Uterus (tissue), 4 donors: ENCODE measurements around the gene RNU1-2. TPM values are rescaled to one million over a fixed set of nuclear protein-coding genes. Genes with fewer than 3 reads are reported as not detected.
"Not testable (repeated sequence)": the region's sequence is repeated elsewhere in the genome, so short reads cannot be mapped to it uniquely, and the experiment has no call there.

Experiments
- DNase-seq, 2 donors: peaks; one replicate each; pipeline ENCODE4 v3.0.0-alpha.2; 2019 to 2020
- H3K27ac ChIP-seq, 2 donors: fragments of 200-600 bp; sonication (generic); 1 replicate in 1 of 2; 2 replicates in 1 of 2; pipeline ENCODE4 v1.5.1; 2016 to 2018
- H3K27me3 ChIP-seq, 2 donors: fragments of 200-600 bp; sonication (generic); one replicate each; pipeline ENCODE4 v1.5.1; 2018 to 2019; ENCODE audit warnings: control low read depth in 1 of 2
- H3K36me3 ChIP-seq, 2 donors: fragments of 200-600 bp; sonication (generic); one replicate each; pipeline ENCODE4 v1.5.1; 2019; ENCODE audit warnings: control low read depth in 1 of 2
- H3K4me1 ChIP-seq, 2 donors: fragments of 200-600 bp; sonication (generic); one replicate each; pipeline ENCODE4 v1.5.1; 2018 to 2019; ENCODE audit warnings: control low read depth in 1 of 2
- H3K4me3 ChIP-seq, 2 donors: fragments of 200-600 bp; sonication (generic); 1 replicate in 1 of 2; 2 replicates in 1 of 2; pipeline ENCODE4 v1.5.1; 2018 to 2019; ENCODE audit warnings: mild to moderate bottlenecking in 1 of 2
- H3K9me3 ChIP-seq, 2 donors: fragments of 200-600 bp; sonication (generic); one replicate each; pipeline ENCODE4 v1.5.1; 2019; ENCODE audit warnings: control low read depth in 1 of 2
- POLR2A ChIP-seq, 2 donors: fragments of 450-650 bp; IDR thresholded peaks; one replicate each; pipeline ENCODE4 v1.6.1; 2016; ENCODE audit warnings: antibody characterized with exemption in 2 of 2, mild to moderate bottlenecking in 1 of 2, moderate library complexity in 1 of 2
- intact Hi-C: fragments of 100-400 bp; cut with DNase I; formaldehyde crosslinking; loops from one replicate; pipeline ENCODE4 v1.15.1; 2023; ENCODE audit warnings: low total_unique reads
- total RNA-seq, 4 donors: library from RNA; depleted of rRNA in 3 of 4; stranded (reverse); fragments of >200 nt in 3 of 4; gene quantifications; one replicate each; pipeline versions ENCODE4 v1.1.0 to v1.2.4, GENCODE V29; 2014 to 2023
- TF ChIP-seq, protein P1 (sequence below), 4 experiments: fragments of 200-600 bp in 2 of 4; fragments of 450-650 bp in 2 of 4; sonication (generic) in 2 of 4; IDR thresholded peaks; one replicate each; pipeline ENCODE4 v1.5.1; 2016 to 2019; ENCODE audit warnings: antibody characterized with exemption in 4 of 4, mild to moderate bottlenecking in 2 of 4, moderate library complexity in 1 of 4
- donor health status: DM: yes; HTN: yes; CAD: no.

RNU1-2 gene
- total RNA-seq, 4 donors from 2014 or later: under 0.01 to 2,125 (median under 0.01) TPM

DNA sequence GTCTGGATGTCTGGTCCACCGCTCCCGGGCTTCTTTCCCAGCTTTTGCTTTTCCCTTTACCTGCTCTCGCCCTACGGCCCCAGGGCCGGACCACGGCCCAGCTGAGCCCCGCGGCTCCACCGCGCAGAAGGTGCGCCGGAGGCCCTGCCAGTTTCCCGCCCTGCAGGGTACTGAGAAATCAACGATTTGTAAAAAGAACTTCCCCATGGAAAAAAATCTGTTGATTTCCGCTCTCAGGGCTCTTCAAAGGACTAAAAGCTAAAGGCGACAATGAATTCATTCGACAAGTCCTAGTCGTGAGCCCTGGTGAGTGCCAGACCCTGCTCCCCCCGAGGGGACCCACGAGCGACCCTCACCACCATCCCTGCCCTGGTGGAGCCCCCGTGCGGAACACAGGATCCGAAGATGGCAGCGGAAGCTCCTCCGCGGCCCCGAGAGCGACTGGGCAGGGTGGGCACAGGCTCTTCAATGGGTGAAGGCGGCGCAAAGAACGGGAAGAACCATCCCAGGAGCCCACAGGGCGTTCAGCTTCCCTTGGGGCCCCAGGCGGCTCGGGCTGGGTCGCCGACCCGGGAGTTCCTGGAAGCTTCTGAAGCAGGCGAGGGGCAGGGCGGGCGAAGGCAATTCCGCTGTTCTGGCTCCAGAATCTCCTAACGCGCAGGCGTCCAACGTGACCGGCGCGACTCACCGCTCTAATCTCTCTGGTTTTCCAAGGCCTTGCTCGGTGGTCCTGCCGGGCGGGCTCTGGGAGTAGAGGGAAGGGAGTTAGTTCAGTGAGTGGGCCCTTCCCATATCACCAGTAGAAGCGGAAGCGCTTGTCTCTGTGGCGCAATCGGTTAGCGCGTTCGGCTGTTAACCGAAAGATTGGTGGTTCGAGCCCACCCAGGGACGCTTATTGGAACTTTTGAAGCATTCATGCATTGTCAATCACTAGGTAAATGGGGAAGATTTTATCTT, 6.6 kb upstream of the RNU1-2 start:
- intact Hi-C loops: no loop called here
- no peaks in the 10 kb centered on the region for H3K27me3 ChIP-seq
- H3K9me3 ChIP-seq: no peaks in the 10 kb centered on the region
- H3K36me3 ChIP-seq: no peaks in the 10 kb centered on the region
- no peaks in the 10 kb centered on the region for H3K4me1 ChIP-seq
- peak; percentile 71 to 77 for DNase-seq
- peak in 1 of 2 donors; percentile 39 for TF ChIP-seq POLR2A (IDR thresholded peaks at IDR 0.05)
- TF ChIP-seq, protein P1, sequence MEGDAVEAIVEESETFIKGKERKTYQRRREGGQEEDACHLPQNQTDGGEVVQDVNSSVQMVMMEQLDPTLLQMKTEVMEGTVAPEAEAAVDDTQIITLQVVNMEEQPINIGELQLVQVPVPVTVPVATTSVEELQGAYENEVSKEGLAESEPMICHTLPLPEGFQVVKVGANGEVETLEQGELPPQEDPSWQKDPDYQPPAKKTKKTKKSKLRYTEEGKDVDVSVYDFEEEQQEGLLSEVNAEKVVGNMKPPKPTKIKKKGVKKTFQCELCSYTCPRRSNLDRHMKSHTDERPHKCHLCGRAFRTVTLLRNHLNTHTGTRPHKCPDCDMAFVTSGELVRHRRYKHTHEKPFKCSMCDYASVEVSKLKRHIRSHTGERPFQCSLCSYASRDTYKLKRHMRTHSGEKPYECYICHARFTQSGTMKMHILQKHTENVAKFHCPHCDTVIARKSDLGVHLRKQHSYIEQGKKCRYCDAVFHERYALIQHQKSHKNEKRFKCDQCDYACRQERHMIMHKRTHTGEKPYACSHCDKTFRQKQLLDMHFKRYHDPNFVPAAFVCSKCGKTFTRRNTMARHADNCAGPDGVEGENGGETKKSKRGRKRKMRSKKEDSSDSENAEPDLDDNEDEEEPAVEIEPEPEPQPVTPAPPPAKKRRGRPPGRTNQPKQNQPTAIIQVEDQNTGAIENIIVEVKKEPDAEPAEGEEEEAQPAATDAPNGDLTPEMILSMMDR (IDR thresholded peaks at IDR 0.05): peak in 3 of 4 experiments; percentile 19 to 47 (median 31)
- peak overlapping the region; percentile 46 to 57 for H3K4me3 ChIP-seq
- H3K27ac ChIP-seq: peak overlapping the region; percentile 90 to 93

DNA sequence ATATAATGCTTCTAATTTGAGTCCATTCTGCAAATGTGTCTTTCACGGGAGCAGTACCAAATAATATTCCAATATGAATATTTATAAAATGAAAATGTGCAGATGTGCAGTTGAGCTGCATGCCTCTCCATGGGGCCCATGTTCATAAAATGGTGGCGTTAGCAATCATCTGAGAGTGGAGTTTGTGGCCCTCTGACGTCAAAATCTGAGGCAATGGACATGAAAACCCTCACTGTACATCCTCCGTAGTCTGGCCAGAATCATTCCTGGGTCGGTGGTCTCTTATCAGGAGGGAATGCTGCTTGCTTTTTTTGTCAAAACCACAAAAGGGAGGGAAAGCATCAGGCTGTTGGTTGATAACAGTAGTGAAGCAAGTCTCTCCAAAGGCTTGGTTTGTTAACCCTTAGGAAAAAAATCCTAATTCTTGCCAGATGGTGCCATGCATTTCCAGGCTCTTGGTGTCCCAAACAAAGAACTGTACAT, 5.2 kb upstream of the RNU1-2 start:
- H3K4me1 ChIP-seq, intact Hi-C loops, H3K27ac ChIP-seq, DNase-seq, H3K9me3 ChIP-seq, H3K36me3 ChIP-seq, H3K4me3 ChIP-seq, H3K27me3 ChIP-seq: not testable (repeated sequence)

DNA sequence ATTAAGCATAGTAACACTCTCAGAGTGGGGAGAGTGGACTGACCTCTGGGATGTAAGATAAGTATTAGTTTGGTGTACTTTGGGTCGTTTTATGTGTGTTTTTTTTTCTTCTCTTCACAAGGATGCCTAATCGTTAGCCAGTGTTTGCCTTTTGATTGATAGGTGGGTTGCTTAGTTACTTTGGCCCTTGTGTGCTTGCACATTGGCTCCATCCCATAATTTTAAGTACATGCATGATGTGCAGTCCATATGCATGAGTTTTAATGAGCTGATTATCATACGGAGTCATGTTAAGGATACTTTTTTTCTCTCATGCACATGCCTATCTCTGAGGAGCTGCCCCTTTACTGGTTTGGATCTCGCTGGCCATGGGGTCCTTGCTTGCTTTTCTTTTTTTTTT, 4.7 kb upstream of the RNU1-2 start:
- H3K4me3 ChIP-seq, H3K36me3 ChIP-seq, H3K9me3 ChIP-seq, H3K4me1 ChIP-seq, intact Hi-C loops, H3K27me3 ChIP-seq, H3K27ac ChIP-seq, DNase-seq: not testable (repeated sequence)

DNA sequence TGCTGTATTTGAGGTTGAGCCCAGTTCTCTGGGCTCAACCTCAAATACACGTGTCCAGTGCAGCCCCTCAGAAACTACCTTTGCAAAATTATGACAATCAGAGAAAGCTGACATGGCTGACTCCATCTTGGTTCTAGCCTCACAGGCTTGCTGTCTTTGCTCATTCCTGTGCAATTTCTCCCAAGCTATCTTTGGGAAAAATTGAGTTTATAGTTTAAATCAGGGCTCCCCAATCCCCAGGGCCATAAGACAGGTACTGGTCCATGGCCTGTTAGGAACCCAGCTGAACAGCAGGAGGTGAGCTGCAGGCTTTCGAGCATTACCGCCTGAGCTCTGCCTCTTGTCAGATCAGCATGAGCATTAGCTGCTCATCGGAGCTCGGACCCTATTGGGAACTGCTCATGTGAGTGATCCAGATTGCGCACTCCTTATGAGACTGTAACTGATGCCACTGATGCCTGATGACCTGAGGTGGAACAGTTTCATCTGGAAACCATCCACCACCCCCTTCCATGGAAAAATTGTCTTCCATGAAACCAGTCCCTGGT, 2.7 kb upstream of the RNU1-2 start:
- H3K27ac ChIP-seq, intact Hi-C loops, H3K27me3 ChIP-seq, H3K36me3 ChIP-seq, H3K4me1 ChIP-seq, H3K4me3 ChIP-seq, H3K9me3 ChIP-seq, DNase-seq: not testable (repeated sequence)

DNA sequence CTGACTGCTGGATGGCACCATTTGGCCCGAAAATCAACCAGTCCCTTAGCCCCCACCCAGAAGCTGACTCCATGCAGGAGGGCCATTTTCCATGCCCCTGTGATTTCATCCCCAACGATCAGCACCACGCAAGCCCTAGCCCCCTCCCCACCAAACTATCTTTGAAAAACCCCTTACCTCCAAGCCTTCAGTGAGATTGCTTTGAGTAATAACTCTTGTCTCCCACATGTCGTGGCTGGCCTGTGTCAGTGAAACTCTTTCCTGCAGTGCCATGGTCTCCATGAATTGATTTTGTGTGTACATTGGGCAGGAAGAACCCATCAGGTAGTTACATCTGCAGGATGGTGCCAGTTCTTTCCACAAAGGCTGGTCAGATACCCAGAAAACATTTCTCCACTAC, 2.0 kb upstream of the RNU1-2 start:
- H3K4me1 ChIP-seq, H3K27me3 ChIP-seq, intact Hi-C loops, H3K27ac ChIP-seq, H3K9me3 ChIP-seq, DNase-seq, H3K4me3 ChIP-seq, H3K36me3 ChIP-seq: not testable (repeated sequence)

DNA sequence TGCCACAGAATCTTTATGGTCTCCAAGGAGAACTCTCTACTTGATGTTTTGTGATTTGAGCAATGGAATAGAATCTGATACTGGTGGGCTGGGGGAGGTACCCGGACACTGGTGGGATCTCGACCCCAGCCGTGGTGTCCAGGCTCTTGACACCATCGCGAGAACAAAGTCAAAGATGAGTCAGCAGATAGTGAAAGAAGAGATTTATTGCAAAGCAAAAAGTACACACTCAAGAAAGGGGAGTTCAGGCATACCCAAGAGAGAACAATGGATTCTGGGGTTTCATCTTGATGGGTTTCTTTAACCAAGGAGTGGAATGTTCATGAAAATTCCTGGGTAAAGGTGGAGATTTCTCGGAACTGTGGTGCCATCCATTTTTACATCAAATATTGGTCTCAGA, 1.4 kb upstream of the RNU1-2 start:
- H3K4me1 ChIP-seq, H3K36me3 ChIP-seq, DNase-seq, intact Hi-C loops, H3K27ac ChIP-seq, H3K4me3 ChIP-seq, H3K9me3 ChIP-seq, H3K27me3 ChIP-seq: not testable (repeated sequence)

DNA sequence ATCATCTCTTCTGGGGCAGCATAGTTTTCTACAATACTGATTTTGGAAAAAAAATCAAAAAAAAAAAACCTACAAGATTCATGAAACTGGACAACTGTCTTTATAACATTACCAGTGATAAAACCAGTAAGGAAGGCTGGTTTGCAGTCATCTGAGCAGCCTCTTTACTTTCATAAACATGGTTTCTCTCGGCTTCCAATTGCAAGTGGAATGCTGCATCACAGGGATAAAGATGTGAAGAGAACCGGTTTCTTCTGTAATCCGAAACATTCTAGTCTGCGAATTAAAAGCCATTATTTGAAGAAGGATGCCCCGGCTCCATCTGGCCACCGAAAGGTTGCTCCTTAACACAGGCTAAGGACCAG, 565 bp upstream of the RNU1-2 start:
- DNase-seq, H3K36me3 ChIP-seq, H3K9me3 ChIP-seq, H3K4me1 ChIP-seq, intact Hi-C loops, H3K27me3 ChIP-seq: not testable (repeated sequence)
- peak; percentile 16 to 24 for TF ChIP-seq POLR2A (IDR thresholded peaks at IDR 0.05)
- peak overlapping the region; percentile 93 for H3K27ac ChIP-seq
- H3K4me3 ChIP-seq: peak overlapping the region; percentile 32 to 36

DNA sequence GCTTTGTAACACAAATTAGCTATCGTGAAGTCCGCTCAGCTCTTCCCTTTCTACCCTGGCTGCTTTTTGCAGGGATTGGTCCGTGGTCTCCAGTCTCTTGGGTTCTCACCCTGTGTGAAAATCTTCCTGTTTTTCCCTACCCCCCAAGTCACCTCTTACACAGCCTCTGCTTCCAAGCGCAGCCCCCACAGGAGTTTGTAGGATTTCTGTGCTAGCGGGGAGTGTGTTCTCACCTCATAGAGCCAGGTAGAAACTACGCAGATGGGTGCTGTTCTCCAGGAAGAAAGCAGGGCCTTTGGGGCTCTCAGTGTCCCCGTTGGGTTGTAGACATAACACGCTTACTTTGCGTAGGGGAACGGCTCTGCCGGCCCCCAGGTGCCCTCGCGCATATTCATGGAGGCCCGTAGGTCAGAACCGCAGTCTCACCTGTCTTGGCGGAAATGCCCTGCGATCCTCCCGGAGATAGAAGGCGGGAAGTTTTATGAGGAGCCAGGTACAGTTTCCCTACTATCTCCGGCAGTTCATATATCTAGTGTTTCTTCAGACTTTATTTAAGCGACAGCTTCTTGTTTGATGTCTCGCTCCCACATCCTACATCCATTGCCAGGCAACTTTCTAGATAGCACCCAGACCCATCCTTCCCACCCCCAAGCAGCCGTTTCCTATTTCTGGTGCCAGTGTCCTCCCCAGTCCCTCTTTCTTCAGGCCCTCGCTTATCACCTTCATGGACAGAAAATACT, 706 bp downstream of the RNU1-2 start:
- H3K4me1 ChIP-seq, intact Hi-C loops, H3K9me3 ChIP-seq, H3K36me3 ChIP-seq, H3K27me3 ChIP-seq: not testable (repeated sequence)
- peak overlapping the region; percentile 93 for H3K27ac ChIP-seq
- DNase-seq: peak in 1 of 2 donors; percentile 50
- peak overlapping the region; percentile 9 to 30 for H3K4me3 ChIP-seq

DNA sequence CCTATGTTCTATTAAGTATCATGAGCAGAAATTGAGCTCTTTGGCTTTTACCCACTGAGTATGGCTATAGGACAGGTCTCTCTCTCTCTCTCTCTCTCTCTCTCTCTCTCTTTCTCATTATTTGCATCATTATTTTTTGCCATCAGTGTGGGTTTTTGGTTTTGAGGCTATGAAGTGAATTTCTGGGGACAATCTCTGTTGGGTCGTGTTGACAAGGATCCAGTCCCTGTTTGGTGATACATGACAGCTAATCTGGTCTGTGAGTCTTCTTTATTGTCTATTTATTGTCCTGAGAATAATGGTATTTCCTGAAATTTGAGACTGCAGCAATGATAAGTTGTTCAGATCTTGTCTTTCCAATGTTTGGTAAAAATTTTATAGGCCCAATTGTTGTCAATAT, 1.9 kb downstream of the RNU1-2 start:
- H3K4me3 ChIP-seq, H3K27me3 ChIP-seq, H3K4me1 ChIP-seq, H3K36me3 ChIP-seq, DNase-seq, H3K27ac ChIP-seq, intact Hi-C loops, H3K9me3 ChIP-seq: not testable (repeated sequence)

DNA sequence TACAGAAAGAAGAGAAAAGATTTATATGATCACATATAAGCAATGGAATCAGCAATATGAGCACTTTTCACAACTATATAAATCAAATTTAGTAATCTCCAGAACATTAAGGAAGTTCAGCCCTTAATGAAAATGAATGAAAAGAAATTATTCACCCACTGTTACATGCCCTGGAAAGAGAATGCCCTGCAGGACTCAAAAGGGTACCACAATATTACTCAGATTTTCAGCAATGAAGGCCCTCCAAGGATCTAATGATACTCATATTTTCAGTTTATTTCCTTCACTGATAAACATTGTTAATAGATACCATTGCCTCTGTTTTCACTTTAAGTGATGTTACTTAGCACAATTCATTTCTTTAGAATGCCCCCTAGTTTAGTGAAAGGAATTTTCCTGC, 2.5 kb downstream of the RNU1-2 start:
- DNase-seq, H3K27me3 ChIP-seq, H3K9me3 ChIP-seq, H3K4me3 ChIP-seq, H3K27ac ChIP-seq, H3K36me3 ChIP-seq, H3K4me1 ChIP-seq, intact Hi-C loops: not testable (repeated sequence)

DNA sequence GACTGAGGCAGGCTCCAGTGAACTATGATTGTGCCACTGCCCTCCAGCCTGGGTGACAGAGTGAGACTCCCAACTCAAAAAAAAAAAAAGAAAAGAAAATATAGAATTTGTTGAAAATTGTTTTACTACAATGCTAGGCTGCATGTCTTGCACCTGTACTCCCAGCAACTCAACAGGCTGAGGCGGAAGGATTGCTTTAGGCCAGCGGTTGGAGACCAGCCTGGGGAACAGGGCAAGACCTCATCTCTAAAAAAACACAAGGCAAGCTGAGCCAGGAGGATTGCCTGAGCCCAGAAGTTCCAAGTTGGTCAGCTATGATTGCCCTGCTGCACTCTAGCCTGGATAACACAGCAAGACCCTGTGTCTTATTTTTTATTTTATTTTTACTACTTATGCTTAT, 3.2 kb downstream of the RNU1-2 start:
- H3K27ac ChIP-seq, H3K4me3 ChIP-seq, intact Hi-C loops, H3K4me1 ChIP-seq, H3K27me3 ChIP-seq, H3K36me3 ChIP-seq, H3K9me3 ChIP-seq, DNase-seq: not testable (repeated sequence)
